Caco-2 (cell line): ENCODE results near the gene ZFP36. TPM values are rescaled to one million over a fixed set of nuclear protein-coding genes. Genes with fewer than 3 reads are reported as not detected.

Experiments
- BruUV-seq: library from RNA; stranded (reverse); fragments of 400-500 nt; replicated peaks from 2 replicates; lab custom pipeline; 2021; lab: Mats Ljungman, UMichigan
- CTCF ChIA-PET: fragments of 300-600 bp; sonication (Branson Sonifier 250); formaldehyde crosslinking; loops from one replicate; lab custom pipeline; 2022; ENCODE audit warnings: antibody characterized with exemption; lab: Charles Lee
- POLR2A ChIA-PET: fragments of 300-600 bp; sonication (Branson Sonifier 250); formaldehyde crosslinking; loops from one replicate; lab custom pipeline; 2022; ENCODE audit warnings: antibody characterized with exemption; lab: Charles Lee
- DNase-seq, 2 experiments: peaks; one replicate each; pipeline versions ENCODE4 v3.0.0 to v3.0.0-alpha.2; 2020 to 2022
- H3K27me3 ChIP-seq: replicated peaks from 2 replicates; pipeline ENCODE4 v1.6.0; 2011; ENCODE audit warnings: low read length; ENCODE audit not compliant: control insufficient read depth, insufficient read depth
- H3K36me3 ChIP-seq: 2 replicates; pipeline ENCODE4 v1.5.1; 2011; ENCODE audit warnings: low read length; ENCODE audit not compliant: control insufficient read depth, insufficient read depth
- H3K4me1 ChIP-seq: fragments of 250-450 bp; sonication (Bioruptor Pico); 2 replicates; pipeline ENCODE4 v1.5.1; 2020; ENCODE audit warnings: mild to moderate bottlenecking
- H3K4me3 ChIP-seq: 2 replicates; pipeline ENCODE4 v1.5.1; 2011; ENCODE audit warnings: low read depth, mild to moderate bottlenecking, control low read depth, low read length
- H3K9me3 ChIP-seq: fragments of 250-450 bp; sonication (Bioruptor Pico); 2 replicates; pipeline ENCODE4 v1.5.1; 2020; ENCODE audit warnings: mild to moderate bottlenecking, moderate library complexity
- H3K27ac Mint-ChIP-seq: one replicate; pipeline ENCODE4 v1.8.0; 2022; ENCODE audit warnings: mixed read lengths; ENCODE audit not compliant: unreplicated experiment
- H3K27me3 Mint-ChIP-seq: one replicate; pipeline ENCODE4 v1.8.0; 2022; ENCODE audit warnings: mixed read lengths; ENCODE audit not compliant: insufficient read depth, unreplicated experiment
- H3K36me3 Mint-ChIP-seq: one replicate; pipeline ENCODE4 v1.8.0; 2022; ENCODE audit warnings: mild to moderate bottlenecking, mixed read lengths; ENCODE audit not compliant: insufficient read depth, unreplicated experiment
- H3K4me1 Mint-ChIP-seq: one replicate; pipeline ENCODE4 v1.8.0; 2022; ENCODE audit warnings: low read depth, mixed read lengths; ENCODE audit not compliant: unreplicated experiment
- H3K4me3 Mint-ChIP-seq: one replicate; pipeline ENCODE4 v1.8.0; 2022; ENCODE audit warnings: mild to moderate bottlenecking, moderate library complexity, mixed read lengths; ENCODE audit not compliant: unreplicated experiment
- H3K9me3 Mint-ChIP-seq: one replicate; pipeline ENCODE4 v1.8.0; 2022; ENCODE audit warnings: mixed read lengths; ENCODE audit not compliant: unreplicated experiment
- CTCF ChIP-seq, 2 experiments: fragments of 200-600 bp in 1 of 2; IDR thresholded peaks; 1 replicate in 1 of 2; 2 replicates in 1 of 2; pipeline versions ENCODE4 v1.5.1 to v1.8.0; 2011 to 2022; ENCODE audit warnings: antibody characterized with exemption in 1 of 2, control low read depth in 1 of 2, inconsistent platforms in 1 of 2, low read depth in 1 of 2, low read length in 1 of 2, mild to moderate bottlenecking in 1 of 2, moderate library complexity in 1 of 2; ENCODE audit not compliant: insufficient read depth in 1 of 2, severe bottlenecking in 1 of 2, unreplicated experiment in 1 of 2
- intact Hi-C: fragments of 100-400 bp; cut with micrococcal nuclease; formaldehyde crosslinking; loops from one replicate; pipeline ENCODE4 v1.10.0; 2022; ENCODE audit not compliant: unreplicated experiment
- total RNA-seq: library from RNA; stranded (reverse); gene quantifications from 2 replicates; pipeline ENCODE4 v1.2.3, GENCODE V29; 2022

The ZFP36 gene
- total RNA-seq, 1 experiment from 2014 or later = 25.8 TPM

- Mint-ChIP-seq H3K4me1 (peaks cover 41% of the 10 kb centered on the region), H3K27me3 (no peaks in the 10 kb centered on the region), H3K36me3 (peaks cover 60% of the 10 kb centered on the region), H3K4me3 (peak overlapping the region; percentile 91), H3K27ac (peak overlapping the region; percentile 84), H3K9me3 (no peaks in the 10 kb centered on the region)
- ChIA-PET POLR2A (interaction anchor here (0.5 to 2.8 kb wide), 11 partner anchors 8 to 79 kb away, joined by 3 to 33 read pairs (median 6); partner anchors contain the start of genes MED29, PAF1, PLEKHG2 and RPS16), CTCF (interaction anchor here (0.6 to 1.2 kb wide), 5 partner anchors 10 to 19 kb away, joined by 3 to 16 read pairs (median 3); partner anchors contain the start of gene PLEKHG2)
- H3K27me3 ChIP-seq = no peaks in the 10 kb centered on the region
- H3K36me3 ChIP-seq = no peaks in the 10 kb centered on the region
- H3K4me1 ChIP-seq = peaks cover 59% of the 10 kb centered on the region
- peak overlapping the region; percentile 51 for H3K4me3 ChIP-seq
- no peaks in the 10 kb centered on the region for H3K9me3 ChIP-seq
- TF ChIP-seq CTCF (IDR thresholded peaks at IDR 0.05; ENCODE audit: insufficient read depth in 1 of 2, low read depth in 1 of 2, low read length in 1 of 2, severe bottlenecking in 1 of 2, unreplicated experiment in 1 of 2) = no peak
- BruUV-seq = no TSS peak
- intact Hi-C loops = loop anchor here (1.0 kb wide), 1 partner anchor 11 kb away; the partner anchor contains the start of gene PLEKHG2
- peak; percentile 89 to 96 for DNase-seq
Measured at GRCh38 chr19:39401549-39402345, 4.9 kb upstream of the ZFP36 start.

GRCh38 chr19:39402346-39403300 lies 4.0 kb upstream of the ZFP36 start:
- TF ChIP-seq CTCF (IDR thresholded peaks at IDR 0.05; ENCODE audit: insufficient read depth in 1 of 2, low read depth in 1 of 2, low read length in 1 of 2, severe bottlenecking in 1 of 2, unreplicated experiment in 1 of 2) = peak in 1 of 2 experiments; percentile 17
- no peaks in the 10 kb centered on the region; the same call in 1 of the 2 replicates for H3K36me3 ChIP-seq
- intact Hi-C loops = loop anchor here (1.0 kb wide), 1 partner anchor 10 kb away; the partner anchor contains the start of gene PLEKHG2
- peaks cover 55% of the 10 kb centered on the region for H3K4me1 ChIP-seq
- peaks cover 69% of the 10 kb centered on the region for H3K36me3 Mint-ChIP-seq
- peaks cover 40% of the 10 kb centered on the region for H3K4me1 Mint-ChIP-seq
- H3K27me3 ChIP-seq = no peaks in the 10 kb centered on the region
- DNase-seq = peak; percentile 90 to 93
- ChIA-PET CTCF (interaction anchor here (0.6 kb wide), 1 partner anchor 9 kb away, joined by 3 read pairs; no protein-coding TSS in a partner anchor), POLR2A (interaction anchor here (1.0 to 2.8 kb wide), 5 partner anchors 9 to 33 kb away, joined by 3 to 33 read pairs (median 7); partner anchors contain the start of genes MED29, PAF1, PLEKHG2 and RPS16)
- H3K9me3 ChIP-seq = no peaks in the 10 kb centered on the region
- no TSS peak for BruUV-seq
- H3K9me3 Mint-ChIP-seq = no peaks in the 10 kb centered on the region
- peak overlapping the region; percentile 84 for H3K27ac Mint-ChIP-seq
- peak overlapping the region; percentile 91 for H3K4me3 Mint-ChIP-seq
- H3K4me3 ChIP-seq = peak overlapping the region; percentile 51
- H3K27me3 Mint-ChIP-seq = no peaks in the 10 kb centered on the region
